Right renal pelvis (tissue), 4 donors: Measurements from ENCODE around the gene OR14C36. TPM values are rescaled to one million over a fixed set of nuclear protein-coding genes. Genes with fewer than 3 reads are reported as not detected.

Experiments used
- polyA plus RNA-seq, 4 donors: library from polyadenylated mRNA; unstranded; fragments of 120-200 nt; gene quantifications; one replicate each; pipeline ENCODE4 v1.2.1, GENCODE V29; 2013; ENCODE audit not compliant: insufficient read length in 4 of 4

Gene OR14C36
- polyA plus RNA-seq, 4 donors = not detected

Other genes with a start within 250 kb of the OR14C36 start
- gene OR2M5, start 203.6 kb upstream of the OR14C36 start, polyA plus RNA-seq = not detected
- gene OR2M2, start 174.0 kb upstream of the OR14C36 start, polyA plus RNA-seq = not detected
- under 1 TPM; 0.01 to 0.04 (median 0.03) TPM for gene OR2M3, start 151.5 kb upstream of the OR14C36 start, polyA plus RNA-seq
- under 1 TPM in 3 of 4 donors, not detected in 1; 0.03 to 0.04 (median 0.04) TPM for gene OR2M4, start 117.4 kb upstream of the OR14C36 start, polyA plus RNA-seq
- not detected for gene OR2T33, start 70.8 kb upstream of the OR14C36 start, polyA plus RNA-seq
- under 1 TPM in 2 of 4 donors, not detected in 2; 0.01 to 0.04 TPM for gene OR2T12, start 45.4 kb upstream of the OR14C36 start, polyA plus RNA-seq
- not detected for gene OR2M7, start 24.2 kb upstream of the OR14C36 start, polyA plus RNA-seq
- not detected for gene OR2T4, start 12.9 kb downstream of the OR14C36 start, polyA plus RNA-seq
- under 1 TPM; 0.05 to 0.34 (median 0.10) TPM for gene OR2T6, start 27.0 kb downstream of the OR14C36 start, polyA plus RNA-seq
- gene OR2T1, start 54.3 kb downstream of the OR14C36 start, polyA plus RNA-seq = not detected
- under 1 TPM in 1 of 4 donors, not detected in 3; 0.01 TPM for gene OR2T2, start 96.9 kb downstream of the OR14C36 start, polyA plus RNA-seq
- not detected for gene OR2T3, start 124.6 kb downstream of the OR14C36 start, polyA plus RNA-seq
- gene OR2T5, start 139.8 kb downstream of the OR14C36 start, polyA plus RNA-seq = under 1 TPM in 1 of 4 donors, not detected in 3; 0.03 TPM
- gene OR2G6, start 159.3 kb downstream of the OR14C36 start, polyA plus RNA-seq = under 1 TPM in 2 of 4 donors, not detected in 2; 0.03 TPM
- gene OR2T29, start 214.0 kb downstream of the OR14C36 start, polyA plus RNA-seq = not detected
- gene OR2T34, start 226.0 kb downstream of the OR14C36 start, polyA plus RNA-seq = not detected
- gene OR2T10, start 248.9 kb downstream of the OR14C36 start, polyA plus RNA-seq = under 1 TPM; 0.10 to 0.26 (median 0.18) TPM